Activated naive CD8-positive, alpha-beta T cell (primary cell): ENCODE measurements around the gene ACBD7.
A peak's percentile ranks its signal among the peaks of the same experiment; 100 is the strongest.

Experiments
- H3K27ac Mint-ChIP-seq: one replicate; pipeline ENCODE4 v1.8.0; 2021; ENCODE audit warnings: mixed read lengths
- H3K27me3 Mint-ChIP-seq: one replicate; pipeline ENCODE4 v1.8.0; 2021; ENCODE audit warnings: mixed read lengths
- H3K36me3 Mint-ChIP-seq: one replicate; pipeline ENCODE4 v1.8.0; 2021; ENCODE audit warnings: mixed read lengths
- H3K4me1 Mint-ChIP-seq: one replicate; pipeline ENCODE4 v1.8.0; 2021; ENCODE audit warnings: low read depth, mixed read lengths
- H3K4me3 Mint-ChIP-seq: one replicate; pipeline ENCODE4 v1.8.0; 2021; ENCODE audit warnings: mild to moderate bottlenecking, mixed read lengths
- H3K9me3 Mint-ChIP-seq: one replicate; pipeline ENCODE4 v1.8.0; 2021; ENCODE audit warnings: low read depth, mixed read lengths

ACBD7 gene

GRCh38 chr10:15088428-15089261 is at the start of gene ACBD7:
ACBD7 (minus strand) TSS chr10:15088776; CDS start chr10:15088728, 48 bp downstream.
- Mint-ChIP-seq H3K4me3 (peak within 1 kb of the TSS; percentile 74), H3K36me3 (no peaks in the 10 kb centered on the region), H3K9me3 (no peaks in the 10 kb centered on the region), H3K27me3 (no peaks in the 10 kb centered on the region), H3K4me1 (peaks cover 2% of the 10 kb centered on the region), H3K27ac (no peak within 1 kb of the TSS)

GRCh38 chr10:15137636-15138035 is 49.1 kb upstream of the ACBD7 start:
- Mint-ChIP-seq H3K4me3 (no peak overlapping the region), H3K36me3 (peaks cover 11% of the 10 kb centered on the region), H3K27me3 (no peaks in the 10 kb centered on the region), H3K9me3 (no peaks in the 10 kb centered on the region), H3K27ac (no peak overlapping the region), H3K4me1 (peaks cover 21% of the 10 kb centered on the region)

GRCh38 chr10:15137036-15137359 is 48.4 kb upstream of the ACBD7 start:
- peaks cover 15% of the 10 kb centered on the region for H3K4me1 Mint-ChIP-seq
- no peak overlapping the region for H3K27ac Mint-ChIP-seq
- peaks cover 11% of the 10 kb centered on the region for H3K36me3 Mint-ChIP-seq
- H3K9me3 Mint-ChIP-seq: no peaks in the 10 kb centered on the region
- H3K4me3 Mint-ChIP-seq: no peak overlapping the region
- no peaks in the 10 kb centered on the region for H3K27me3 Mint-ChIP-seq

GRCh38 chr10:15136129-15137035 is 47.8 kb upstream of the ACBD7 start:
- H3K4me3 Mint-ChIP-seq: no peak overlapping the region
- H3K4me1 Mint-ChIP-seq: peaks cover 9% of the 10 kb centered on the region
- peak overlapping the region; percentile 41 for H3K27ac Mint-ChIP-seq
- H3K27me3 Mint-ChIP-seq: no peaks in the 10 kb centered on the region
- H3K9me3 Mint-ChIP-seq: no peaks in the 10 kb centered on the region
- peaks cover 13% of the 10 kb centered on the region for H3K36me3 Mint-ChIP-seq

- peaks cover 25% of the 10 kb centered on the region for H3K36me3 Mint-ChIP-seq
- H3K27ac Mint-ChIP-seq: peak overlapping the region; percentile 37
- H3K4me1 Mint-ChIP-seq: no peaks in the 10 kb centered on the region
- no peaks in the 10 kb centered on the region for H3K27me3 Mint-ChIP-seq
- H3K4me3 Mint-ChIP-seq: no peak overlapping the region
- H3K9me3 Mint-ChIP-seq: no peaks in the 10 kb centered on the region
Measured at GRCh38 chr10:15131330-15131729, 42.8 kb upstream of the ACBD7 start.

GRCh38 chr10:15124908-15125307 is 36.3 kb upstream of the ACBD7 start:
- peaks cover 17% of the 10 kb centered on the region for H3K36me3 Mint-ChIP-seq
- H3K9me3 Mint-ChIP-seq: no peaks in the 10 kb centered on the region
- H3K4me1 Mint-ChIP-seq: peaks cover 14% of the 10 kb centered on the region
- H3K27me3 Mint-ChIP-seq: no peaks in the 10 kb centered on the region
- no peak overlapping the region for H3K4me3 Mint-ChIP-seq
- no peak overlapping the region for H3K27ac Mint-ChIP-seq

GRCh38 chr10:15124190-15124589 is 35.6 kb upstream of the ACBD7 start:
- H3K27ac Mint-ChIP-seq: peak overlapping the region; percentile 88
- H3K4me3 Mint-ChIP-seq: peak overlapping the region; percentile 49
- peaks cover 20% of the 10 kb centered on the region for H3K36me3 Mint-ChIP-seq
- H3K4me1 Mint-ChIP-seq: peaks cover 14% of the 10 kb centered on the region
- no peaks in the 10 kb centered on the region for H3K27me3 Mint-ChIP-seq
- H3K9me3 Mint-ChIP-seq: no peaks in the 10 kb centered on the region

GRCh38 chr10:15123749-15124184 is 35.2 kb upstream of the ACBD7 start:
- Mint-ChIP-seq H3K9me3 (no peaks in the 10 kb centered on the region), H3K4me1 (peaks cover 14% of the 10 kb centered on the region), H3K36me3 (peaks cover 20% of the 10 kb centered on the region), H3K27ac (peak overlapping the region; percentile 88), H3K4me3 (peak overlapping the region; percentile 49), H3K27me3 (no peaks in the 10 kb centered on the region)

GRCh38 chr10:15122477-15123030 is 34.0 kb upstream of the ACBD7 start:
- Mint-ChIP-seq H3K4me3 (peak overlapping the region; percentile 31), H3K4me1 (peaks cover 14% of the 10 kb centered on the region), H3K27me3 (no peaks in the 10 kb centered on the region), H3K36me3 (peaks cover 12% of the 10 kb centered on the region), H3K9me3 (no peaks in the 10 kb centered on the region), H3K27ac (peak overlapping the region; percentile 81)

- peaks cover 12% of the 10 kb centered on the region for H3K36me3 Mint-ChIP-seq
- H3K9me3 Mint-ChIP-seq: no peaks in the 10 kb centered on the region
- peaks cover 14% of the 10 kb centered on the region for H3K4me1 Mint-ChIP-seq
- no peak overlapping the region for H3K4me3 Mint-ChIP-seq
- no peaks in the 10 kb centered on the region for H3K27me3 Mint-ChIP-seq
- H3K27ac Mint-ChIP-seq: no peak overlapping the region
Measured at GRCh38 chr10:15121707-15122106, 33.1 kb upstream of the ACBD7 start.

GRCh38 chr10:15120523-15120922 is 31.9 kb upstream of the ACBD7 start:
- no peak overlapping the region for H3K4me3 Mint-ChIP-seq

GRCh38 chr10:15118615-15119014 is 30.0 kb upstream of the ACBD7 start:
- no peaks in the 10 kb centered on the region for H3K27me3 Mint-ChIP-seq
- no peak overlapping the region for H3K27ac Mint-ChIP-seq
- H3K36me3 Mint-ChIP-seq: peaks cover 10% of the 10 kb centered on the region
- H3K4me3 Mint-ChIP-seq: no peak overlapping the region
- H3K9me3 Mint-ChIP-seq: no peaks in the 10 kb centered on the region
- H3K4me1 Mint-ChIP-seq: peaks cover 9% of the 10 kb centered on the region

More at GRCh38 chr10:15120523-15120922, 31.9 kb upstream of the ACBD7 start:
- peaks cover 9% of the 10 kb centered on the region for H3K36me3 Mint-ChIP-seq
- H3K9me3 Mint-ChIP-seq: no peaks in the 10 kb centered on the region
- no peaks in the 10 kb centered on the region for H3K27me3 Mint-ChIP-seq
- no peak overlapping the region for H3K27ac Mint-ChIP-seq
- peaks cover 14% of the 10 kb centered on the region for H3K4me1 Mint-ChIP-seq

- no peaks in the 10 kb centered on the region for H3K27me3 Mint-ChIP-seq
- H3K4me1 Mint-ChIP-seq: peaks cover 2% of the 10 kb centered on the region
- no peak overlapping the region for H3K27ac Mint-ChIP-seq
- H3K36me3 Mint-ChIP-seq: peaks cover 11% of the 10 kb centered on the region
- no peak overlapping the region for H3K4me3 Mint-ChIP-seq
- H3K9me3 Mint-ChIP-seq: no peaks in the 10 kb centered on the region
Measured at GRCh38 chr10:15116225-15116624, 27.6 kb upstream of the ACBD7 start.

GRCh38 chr10:15113766-15114165 is 25.2 kb upstream of the ACBD7 start:
- Mint-ChIP-seq H3K36me3 (peaks cover 6% of the 10 kb centered on the region), H3K27ac (no peak overlapping the region), H3K4me1 (peaks cover 2% of the 10 kb centered on the region), H3K4me3 (no peak overlapping the region), H3K9me3 (no peaks in the 10 kb centered on the region), H3K27me3 (no peaks in the 10 kb centered on the region)

- Mint-ChIP-seq H3K36me3 (peaks cover 10% of the 10 kb centered on the region), H3K27ac (no peak overlapping the region), H3K27me3 (no peaks in the 10 kb centered on the region), H3K4me1 (peaks cover 2% of the 10 kb centered on the region), H3K4me3 (no peak overlapping the region), H3K9me3 (no peaks in the 10 kb centered on the region)
Measured at GRCh38 chr10:15112657-15113056, 24.1 kb upstream of the ACBD7 start.
